ENCODE results near the gene AKR1C1.

DNA sequence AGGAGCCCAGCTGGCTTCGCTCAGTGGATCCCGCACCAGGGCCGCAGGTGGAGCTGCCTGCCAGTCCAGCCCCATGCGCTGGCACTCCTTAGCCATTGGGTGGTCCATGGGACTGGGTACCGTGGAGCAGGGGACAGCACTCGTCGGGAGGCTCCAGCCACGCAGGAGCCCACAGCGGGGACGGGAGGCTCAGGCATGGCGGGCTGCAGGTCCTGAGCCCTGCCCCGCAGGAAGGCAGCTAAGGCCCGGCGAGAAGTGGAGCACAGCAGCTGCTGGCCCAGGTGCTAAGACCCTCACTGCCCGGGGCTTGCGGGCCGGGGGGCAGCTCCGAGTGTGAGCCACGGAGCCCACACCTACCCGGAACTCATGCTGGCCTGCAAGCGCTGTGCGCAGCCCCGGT lies 25.9 kb upstream of the AKR1C1 start:
- TF ChIP-seq YY1 (IDR thresholded peaks at IDR 0.05; ENCODE audit: low read depth) (no peak), EP300 (IDR thresholded peaks at IDR 0.05; ENCODE audit: borderline replicate concordance) (no peak), FOXM1 (IDR thresholded peaks at IDR 0.05; ENCODE audit: borderline replicate concordance, low read depth) (no peak), CEBPB (IDR thresholded peaks at IDR 0.05) (no peak), REST (IDR thresholded peaks at IDR 0.05; ENCODE audit: low read depth) (no peak), TEAD4 (IDR thresholded peaks at IDR 0.05) (no peak), ZBTB7A (IDR thresholded peaks at IDR 0.05; ENCODE audit: low read depth) (no peak), TAF1 (IDR thresholded peaks at IDR 0.05; ENCODE audit: low read depth) (no peak)

All from Ishikawa (cell line).